ENCODE data around the gene TXNRD1. TPM values are rescaled to one million over a fixed set of nuclear protein-coding genes. Genes with fewer than 3 reads are reported as not detected.

The TXNRD1 gene
- total and polyA plus RNA-seq, 2 of the 8 experiments (the other 6 are each of a cell fraction or from before 2014, with no cell fraction given), result 56.8 to 127 TPM

- Histone ChIP-seq H3K4me1 (replicated peaks in 1 of 4; ENCODE audit: control insufficient read depth in 3 of 4, insufficient read depth in 4 of 4, low read length in 3 of 4) (peaks cover 0 to 4% (median 1%) of the 10 kb centered on the region in 4 experiments; a peak in 4 of 7 replicates), H2BK20ac (ENCODE audit: low read length) (no peak overlapping the region), H4K91ac (replicated peaks; ENCODE audit: insufficient read length, low read length) (no peak overlapping the region), H3K9me3 (ENCODE audit: insufficient read depth in 2 of 2, low read depth in 1 of 2, low read length in 1 of 2) (no peaks in the 10 kb centered on the region), H3K36me3 (ENCODE audit: control insufficient read depth in 2 of 4, insufficient read depth in 4 of 4, low read length in 3 of 4) (peaks cover 4 to 36% (median 10%) of the 10 kb centered on the region in 4 experiments; a peak in 7 of 8 replicates), H2BK15ac (ENCODE audit: low read length) (no peak overlapping the region), H3K27ac (ENCODE audit: low read depth, low read length) (no peak overlapping the region), H3K23ac (ENCODE audit: insufficient read length) (no peak overlapping the region), H3K27me3 (replicated peaks in 1 of 4; ENCODE audit: control insufficient read depth in 3 of 4, extremely low read depth in 1 of 4, insufficient read depth in 3 of 4, low read length in 3 of 4) (no peaks in the 10 kb centered on the region), H2BK5ac (ENCODE audit: low read depth, low read length) (no peak overlapping the region), H4K20me1 (replicated peaks in 1 of 2; ENCODE audit: control insufficient read depth in 1 of 2, insufficient read depth in 2 of 2, low read length in 2 of 2) (peaks cover 8 to 20% of the 10 kb centered on the region in 2 experiments), H2AFZ (ENCODE audit: low read length) (no peak overlapping the region), H3K79me2 (ENCODE audit: control insufficient read depth in 1 of 2, insufficient read depth in 2 of 2, low read length in 2 of 2) (peaks cover 15 to 83% of the 10 kb centered on the region in 2 experiments), H2AK5ac (ENCODE audit: low read depth, low read length) (no peak overlapping the region), H3K4me3 (ENCODE audit: extremely low read depth in 1 of 4, insufficient read depth in 2 of 4, low read depth in 3 of 4, low read length in 4 of 4) (no peak overlapping the region), H3K4me2 (ENCODE audit: insufficient read depth in 1 of 2, low read depth in 2 of 2, low read length in 2 of 2) (no peak overlapping the region), H3K23me2 (ENCODE audit: low read depth, low read length) (no peaks in the 10 kb centered on the region; the same call in 1 of the 2 replicates), H3K9ac (replicated peaks in 1 of 4; ENCODE audit: extremely low read depth in 1 of 4, low read depth in 3 of 4, low read length in 3 of 4) (no peak overlapping the region), H3K14ac (ENCODE audit: insufficient read length) (no peak overlapping the region), H3K4ac (replicated peaks; ENCODE audit: insufficient read length, low read depth, low read length) (no peak overlapping the region), H3K79me1 (ENCODE audit: low read depth, low read length) (peaks cover 3% of the 10 kb centered on the region), H4K8ac (ENCODE audit: extremely low read depth, insufficient read depth, low read length) (no peak overlapping the region), H3K18ac (ENCODE audit: extremely low read depth, low read length) (no peak overlapping the region), H4K5ac (ENCODE audit: insufficient read length, low read depth, low read length) (no peak overlapping the region), H2BK12ac (ENCODE audit: low read depth, low read length) (no peak overlapping the region), H2BK120ac (replicated peaks; ENCODE audit: low read depth, low read length) (no peak overlapping the region), H3K56ac (replicated peaks; ENCODE audit: insufficient read length, low read depth, low read length) (no peak overlapping the region)
- 86% methylated on average over 4 of the region's 4 CpGs; no CpG with 5 or more reads in 1 of the 2 experiments for WGBS, 2 experiments (ENCODE audit: extremely low coverage in 1 of 2, insufficient coverage in 1 of 2, insufficient read length in 1 of 2, insufficient replicate concordance in 2 of 2, low coverage in 1 of 2, low lambda C conversion rate in 2 of 2, missing lambda C conversion rate in 1 of 2)
- no peak for DNase-seq (ENCODE audit: low read depth in 1 of 2, low spot score in 2 of 2)
- FAIRE-seq, result no peak
- ChIA-PET POLR2A (ENCODE audit: partially characterized antibody) (interaction anchor here (0.6 to 2.0 kb wide), 3 partner anchors 11 to 81 kb away, joined by 3 to 5 read pairs (median 3); no protein-coding TSS in a partner anchor), CTCF (ENCODE audit: partially characterized antibody) (interaction anchor here (1.2 to 9.9 kb wide), 5 partner anchors 10 to 95 kb away, joined by 4 to 75 read pairs (median 5); no protein-coding TSS in a partner anchor)
- no peak for TF ChIP-seq POLR2A (IDR thresholded peaks at IDR 0.05; ENCODE audit: control extremely low read depth in 1 of 2, low read depth in 2 of 2, low read length in 2 of 2)
- TF ChIP-seq CHD2 (IDR thresholded peaks at IDR 0.05; ENCODE audit: low read length), result no peak
- no peak for TF ChIP-seq BACH1 (IDR thresholded peaks at IDR 0.05; ENCODE audit: low read length)
- no peak for TF ChIP-seq GTF2F1 (IDR thresholded peaks at IDR 0.05; ENCODE audit: borderline replicate concordance, low read depth, low read length)
- no peak for TF ChIP-seq TBP (IDR thresholded peaks at IDR 0.05; ENCODE audit: low read depth, low read length)
- no peak for TF ChIP-seq HDAC2 (IDR thresholded peaks at IDR 0.05; ENCODE audit: borderline replicate concordance in 1 of 2, low read depth in 2 of 2, low read length in 2 of 2)
- no peak for TF ChIP-seq RFX5 (IDR thresholded peaks at IDR 0.05; ENCODE audit: borderline replicate concordance, low read depth, low read length)
These were observed 81.1 kb downstream of the TXNRD1 start for GRCh38 chr12:104296718-104297117.

All from H1 (cell line).